K562 (cell line): Measurements from ENCODE around the gene PCID2. TPM values are rescaled to one million over a fixed set of nuclear protein-coding genes. Genes with fewer than 3 reads are reported as not detected.

Experiments
- CHD2 ChIP-seq: IDR thresholded peaks from 2 replicates; pipeline ENCODE4 v1.6.1; 2011; ENCODE audit warnings: low read depth, low read length
- FOXO4 ChIP-seq: fragments of 450-650 bp; formaldehyde crosslinking; IDR thresholded peaks from 2 replicates; pipeline ENCODE4 v1.4.0; 2020; ENCODE audit warnings: mild to moderate bottlenecking, moderate library complexity
- MYC ChIP-seq, 2 experiments: fragments of 250-450 bp in 1 of 2; sonication (Bioruptor Pico) in 1 of 2; IDR thresholded peaks; 2 replicates each; pipeline versions ENCODE4 v1.5.1 to v1.6.1; 2012 to 2021; ENCODE audit warnings: low read depth in 2 of 2, borderline replicate concordance in 1 of 2, improper control_type of control experiment in 1 of 2, low read length in 1 of 2, mild to moderate bottlenecking in 1 of 2, moderate library complexity in 1 of 2
- POLR2G ChIP-seq: fragments of 200-400 bp; formaldehyde crosslinking; IDR thresholded peaks from 2 replicates; pipeline ENCODE4 v1.6.1; 2017; ENCODE audit warnings: low read depth, mild to moderate bottlenecking, antibody characterized with exemption, low read length, moderate library complexity
- POLR3A ChIP-seq: IDR thresholded peaks from 2 replicates; pipeline ENCODE4 v1.6.1; 2011; ENCODE audit warnings: borderline replicate concordance, mild to moderate bottlenecking, moderate library complexity; ENCODE audit not compliant: insufficient read length, insufficient read depth; ENCODE audit errors: extremely low read depth
- RAD51 ChIP-seq: fragments of 450-650 bp; IDR thresholded peaks from 2 replicates; pipeline ENCODE4 v1.7.1; 2016; ENCODE audit warnings: low read depth, mild to moderate bottlenecking, borderline replicate concordance
- TFAM ChIP-seq: fragments of 250-450 bp; sonication (Bioruptor Pico); conservative IDR thresholded peaks from 2 replicates; pipeline ENCODE4 v1.5.0; 2021; ENCODE audit warnings: mild to moderate bottlenecking, moderate library complexity
- USF1 ChIP-seq: sonication (generic); formaldehyde crosslinking; IDR thresholded peaks from 2 replicates; pipeline ENCODE4 v1.9.0; 2022; ENCODE audit warnings: mild to moderate bottlenecking, missing genetic modification reagents
- USF2 ChIP-seq: sonication (generic); formaldehyde crosslinking; IDR thresholded peaks from 2 replicates; pipeline ENCODE4 v1.5.0; 2020; ENCODE audit warnings: missing genetic modification reagents
- YY1 ChIP-seq, 3 experiments: IDR thresholded peaks; 2 replicates each; pipeline ENCODE4 v1.6.1; 2011; ENCODE audit warnings: low read length in 2 of 3, mild to moderate bottlenecking in 2 of 3, moderate library complexity in 2 of 3, borderline replicate concordance in 1 of 3, control low read depth in 1 of 3, low read depth in 1 of 3; ENCODE audit not compliant: insufficient read depth in 3 of 3, insufficient replicate concordance in 2 of 3, control insufficient read depth in 1 of 3, insufficient read length in 1 of 3; ENCODE audit errors: extremely low read depth in 1 of 3
- ZFX ChIP-seq: sonication (generic); formaldehyde crosslinking; IDR thresholded peaks from 2 replicates; pipeline ENCODE4 v1.8.0; 2022; ENCODE audit warnings: mild to moderate bottlenecking, missing genetic modification reagents, moderate library complexity
- ZNF318 ChIP-seq, 2 experiments: fragments of 450-650 bp; IDR thresholded peaks; 2 replicates each; pipeline ENCODE4 v1.6.1; 2016; ENCODE audit warnings: mild to moderate bottlenecking in 2 of 2, borderline replicate concordance in 1 of 2, low read depth in 1 of 2, moderate library complexity in 1 of 2
- polyA plus RNA-seq, 8 experiments: library from polyadenylated mRNA; depleted of rRNA in 4 of 8; stranded (reverse) in 5 of 8; unstranded in 3 of 8; fragments of >200 nt; fragmentation: Nextera tagmentation in 2 of 8; fragmentation: Illumina TruSeq in 1 of 8; extraction: Ambion mirVana in 2 of 8; extraction: Trizol in 1 of 8; gene quantifications; 2 replicates each; pipeline versions ENCODE4 v1.2.1 to v1.2.3, GENCODE V29; 2011 to 2014; ENCODE audit warnings: inconsistent platforms in 1 of 8, missing spikeins in 1 of 8
- total RNA-seq, 7 experiments: library from RNA; depleted of rRNA in 6 of 7; stranded (reverse); fragments of >200 nt in 6 of 7; fragmentation: Illumina TruSeq in 2 of 7; extraction: Trizol in 2 of 7; gene quantifications; 2 replicates each; pipeline versions ENCODE4 v1.2.1 to v1.2.3, GENCODE V29; 2011 to 2021; ENCODE audit warnings: low replicate concordance in 1 of 7

PCID2 gene
- total and polyA plus RNA-seq, 9 of the 15 experiments (the other 6 are each of a cell fraction or from before 2014, with no cell fraction given): 39.6 to 117 (median 59.6) TPM

- TF ChIP-seq YY1 (IDR thresholded peaks at IDR 0.05; ENCODE audit: borderline replicate concordance in 1 of 3, control insufficient read depth in 1 of 3, extremely low read depth in 1 of 3, insufficient read depth in 3 of 3, insufficient read length in 1 of 3, insufficient replicate concordance in 2 of 3, low read depth in 1 of 3, low read length in 2 of 3) (peak in 2 of 3 experiments; percentile 38 to 78), POLR3A (no peak), ZNF318 (IDR thresholded peaks at IDR 0.05; ENCODE audit: borderline replicate concordance in 1 of 2, low read depth in 1 of 2) (no peak), RAD51 (peak; percentile 82), USF1 (CRISPR knock-in tag) (peak; percentile 86), POLR2G (peak; percentile 74), MYC (IDR thresholded peaks at IDR 0.05; ENCODE audit: low read depth, low read length) (peak; percentile 63), MYC (CRISPR knock-in tag; IDR thresholded peaks at IDR 0.05; ENCODE audit: borderline replicate concordance, low read depth) (no peak), ZFX (CRISPR knock-in tag) (peak; percentile 59), CHD2 (no peak), USF2 (CRISPR knock-in tag) (peak; percentile 92), FOXO4 (CRISPR knock-in tag) (no peak), TFAM (no peak)
These were observed 54.4 kb downstream of the PCID2 start (continued) for GRCh38 chr13:113153810-113154748.
